IMR-90 (cell line): Measurements from ENCODE around the gene SIPA1L3. TPM values are rescaled to one million over a fixed set of nuclear protein-coding genes. Genes with fewer than 3 reads are reported as not detected.

Source experiments
- ATAC-seq: fragments of 200-7000 bp; cut with Tn5 transposase; 2 replicates; pipeline ENCODE4 v1.9.1; 2020; ENCODE audit warnings: low read depth, mild to moderate bottlenecking, moderate library complexity
- BruUV-seq: library from RNA; stranded (reverse); fragments of 400-500 nt; replicated peaks from 2 replicates; lab custom pipeline; 2021; lab: Mats Ljungman, UMichigan
- CTCF ChIA-PET: fragments of 300-600 bp; formaldehyde crosslinking; extraction: SDS; loops from one replicate; lab custom pipeline; 2021; ENCODE audit warnings: antibody characterized with exemption; lab: Yijun Ruan, JAX
- POLR2A ChIA-PET: fragments of 300-600 bp; sonication (Branson Sonifier 250); formaldehyde crosslinking; loops from one replicate; lab custom pipeline; 2022; ENCODE audit warnings: antibody characterized with exemption; ENCODE audit not compliant: unreplicated experiment; lab: Charles Lee
- DNase-seq: peaks from one replicate; pipeline ENCODE4 v3.0.0; 2013
- H2AFZ ChIP-seq: replicated peaks from 2 replicates; pipeline ENCODE3; 2013; ENCODE audit warnings: low read length, mild to moderate bottlenecking; ENCODE audit not compliant: poor library complexity
- H2AK5ac ChIP-seq: 2 replicates; pipeline ENCODE4 v1.6.1; 2013; ENCODE audit warnings: low read depth, low read length, inconsistent platforms
- H2AK9ac ChIP-seq: replicated peaks from 2 replicates; pipeline ENCODE3; 2013; ENCODE audit warnings: mild to moderate bottlenecking, low read depth, low read length, moderate library complexity; ENCODE audit not compliant: poor library complexity
- H2BK120ac ChIP-seq: 2 replicates; pipeline ENCODE4 v1.6.1; 2013; ENCODE audit warnings: low read depth, low read length, inconsistent platforms
- H2BK15ac ChIP-seq: 3 replicates; pipeline ENCODE4 v1.6.1; 2013; ENCODE audit warnings: low read depth, low read length, inconsistent platforms
- H2BK20ac ChIP-seq: 2 replicates; pipeline ENCODE4 v1.6.1; 2013; ENCODE audit warnings: low read depth, mild to moderate bottlenecking, inconsistent platforms, low read length, moderate library complexity
- H2BK5ac ChIP-seq: 2 replicates; pipeline ENCODE4 v1.6.1; 2013; ENCODE audit warnings: mild to moderate bottlenecking, low read depth, low read length, inconsistent platforms; ENCODE audit not compliant: poor library complexity, severe bottlenecking
- H3K14ac ChIP-seq: replicated peaks from 2 replicates; pipeline ENCODE4 v1.6.1; 2013; ENCODE audit warnings: low read depth, low read length, inconsistent platforms
- H3K18ac ChIP-seq: 2 replicates; pipeline ENCODE4 v1.6.1; 2013; ENCODE audit warnings: low read depth, low read length, control low read depth
- H3K23ac ChIP-seq: 2 replicates; pipeline ENCODE4 v1.6.1; 2013; ENCODE audit warnings: low read depth, low read length, inconsistent platforms
- H3K27ac ChIP-seq: 2 replicates; pipeline ENCODE4 v1.5.1; 2013; ENCODE audit warnings: mild to moderate bottlenecking, control low read depth, low read length; ENCODE audit not compliant: insufficient read depth
- H3K27me3 ChIP-seq: 2 replicates; pipeline ENCODE4 v1.6.1; 2013; ENCODE audit warnings: low read length; ENCODE audit not compliant: control insufficient read depth, insufficient read depth
- H3K36me3 ChIP-seq: 2 replicates; pipeline ENCODE4 v1.6.1; 2013; ENCODE audit warnings: low read length, mixed read lengths; ENCODE audit not compliant: control insufficient read depth, insufficient read depth
- H3K4ac ChIP-seq: 2 replicates; pipeline ENCODE4 v1.6.1; 2013; ENCODE audit warnings: low read depth, low read length, inconsistent platforms
- H3K4me1 ChIP-seq: 2 replicates; pipeline ENCODE4 v1.6.1; 2013; ENCODE audit warnings: low read length, mixed read lengths; ENCODE audit not compliant: control insufficient read depth, insufficient read depth
- H3K4me2 ChIP-seq: 2 replicates; pipeline ENCODE4 v1.6.1; 2013; ENCODE audit warnings: low read depth, mild to moderate bottlenecking, control low read depth, low read length, moderate library complexity
- H3K4me3 ChIP-seq: 2 replicates; pipeline ENCODE4 v1.5.1; 2013; ENCODE audit warnings: low read depth, mild to moderate bottlenecking, control low read depth, low read length, moderate library complexity; ENCODE audit not compliant: insufficient read depth
- H3K56ac ChIP-seq: 2 replicates; pipeline ENCODE4 v1.6.1; 2013; ENCODE audit warnings: low read length, inconsistent platforms; ENCODE audit not compliant: insufficient read depth; ENCODE audit errors: extremely low read depth
- H3K79me1 ChIP-seq, 2 experiments: 2 replicates each; pipeline ENCODE4 v1.6.1; 2013; ENCODE audit warnings: low read length in 2 of 2, inconsistent platforms in 1 of 2, low read depth in 1 of 2
- H3K9ac ChIP-seq: 2 replicates; pipeline ENCODE4 v1.6.1; 2013; ENCODE audit warnings: low read depth, low read length, control low read depth
- H3K9me1 ChIP-seq: 2 replicates; pipeline ENCODE4 v1.6.1; 2013; ENCODE audit warnings: low read length, inconsistent platforms; ENCODE audit not compliant: insufficient read depth
- H3K9me3 ChIP-seq: 2 replicates; pipeline ENCODE4 v1.6.1; 2013; ENCODE audit warnings: low read length; ENCODE audit not compliant: control insufficient read depth, insufficient read depth
- H4K20me1 ChIP-seq: 2 replicates; pipeline ENCODE4 v1.6.1; 2013; ENCODE audit warnings: low read length, inconsistent platforms; ENCODE audit not compliant: insufficient read depth
- H4K5ac ChIP-seq: 2 replicates; pipeline ENCODE4 v1.6.1; 2013; ENCODE audit warnings: mild to moderate bottlenecking, low read depth, low read length, control low read depth
- H4K8ac ChIP-seq, 2 experiments: 2 replicates each; pipeline ENCODE4 v1.6.1; 2013; ENCODE audit warnings: low read depth in 2 of 2, low read length in 2 of 2, control low read depth in 1 of 2, inconsistent platforms in 1 of 2
- H4K91ac ChIP-seq: 2 replicates; pipeline ENCODE4 v1.6.1; 2013; ENCODE audit warnings: low read depth, low read length, inconsistent platforms; ENCODE audit not compliant: insufficient read depth
- BHLHE40 ChIP-seq: fragments of 150-350 bp; IDR thresholded peaks from 2 replicates; pipeline ENCODE4 v1.6.1; 2016; ENCODE audit warnings: mild to moderate bottlenecking, low read depth, low read length
- CEBPB ChIP-seq: IDR thresholded peaks from 2 replicates; pipeline ENCODE4 v1.6.1; 2012; ENCODE audit warnings: low read depth, low read length, improper control_type of control experiment
- CHD1 ChIP-seq: IDR thresholded peaks from 2 replicates; pipeline ENCODE4 v1.6.1; 2012; ENCODE audit warnings: low read depth, low read length, improper control_type of control experiment
- FOS ChIP-seq: fragments of 150-350 bp; IDR thresholded peaks from 2 replicates; pipeline ENCODE4 v1.6.1; 2016; ENCODE audit warnings: low read depth, low read length
- MXI1 ChIP-seq: IDR thresholded peaks from 2 replicates; pipeline ENCODE4 v1.6.1; 2012; ENCODE audit warnings: low read depth, mild to moderate bottlenecking, low read length, moderate library complexity, borderline replicate concordance
- NFE2L2 ChIP-seq: fragments of 150-350 bp; IDR thresholded peaks from 2 replicates; pipeline ENCODE4 v1.6.1; 2016; ENCODE audit warnings: low read depth, mild to moderate bottlenecking, low read length
- RAD21 ChIP-seq: IDR thresholded peaks from 2 replicates; pipeline ENCODE4 v1.6.1; 2012; ENCODE audit warnings: low read length, improper control_type of control experiment
- RCOR1 ChIP-seq: IDR thresholded peaks from 2 replicates; pipeline ENCODE4 v1.6.1; 2012; ENCODE audit warnings: mild to moderate bottlenecking, low read length, improper control_type of control experiment; ENCODE audit not compliant: insufficient replicate concordance
- RFX5 ChIP-seq: IDR thresholded peaks from 2 replicates; pipeline ENCODE4 v1.8.0; 2012; ENCODE audit warnings: low read depth, mild to moderate bottlenecking, low read length, moderate library complexity
- WGBS, 2 experiments: methylation state at CpG; one replicate each; pipeline versions ENCODE4 v1.1.5 to v1.1.7; 2013; ENCODE audit warnings: missing lambda C conversion rate in 2 of 2; ENCODE audit not compliant: insufficient read length in 1 of 2; ENCODE audit errors: extremely low coverage in 2 of 2; 5-methylcytosine and 5-hydroxymethylcytosine counted together
- dilution Hi-C: fragments of 300-500 bp; cut with HindIII; formaldehyde crosslinking; loops from one replicate; pipeline ENCODE4 v1.14.3; 2018; ENCODE audit warnings: low sequenced_read_pairs; ENCODE audit not compliant: unreplicated experiment
- in situ Hi-C: fragments of 300-500 bp; cut with MboI; formaldehyde crosslinking; loops from 3 replicates; pipeline ENCODE4 v1.14.3; 2019; ENCODE audit warnings: low sequenced_read_pairs, inconsistent platforms, mixed read lengths
- intact Hi-C: fragments of 100-400 bp; cut with micrococcal nuclease; formaldehyde crosslinking; loops from 2 replicates; pipeline ENCODE4 v1.10.0; 2022
- polyA plus RNA-seq, 3 experiments: library from polyadenylated mRNA; depleted of rRNA; stranded (reverse); fragments of >200 nt; gene quantifications; 2 replicates each; pipeline ENCODE4 v1.2.3, GENCODE V29; 2012; ENCODE audit warnings: low replicate concordance in 1 of 3
- total RNA-seq: library from RNA; depleted of rRNA; stranded (reverse); fragments of >200 nt; gene quantifications from 2 replicates; pipeline ENCODE4 v1.2.3, GENCODE V29; 2012
- TF ChIP-seq, protein P1 (sequence below): fragments of 150-350 bp; IDR thresholded peaks from 2 replicates; pipeline ENCODE4 v1.6.1; 2017; ENCODE audit warnings: mild to moderate bottlenecking, antibody characterized with exemption, low read length, low read depth
- TF ChIP-seq, protein P2 (sequence below): conservative IDR thresholded peaks from 2 replicates; pipeline ENCODE4 v1.5.1; 2012; ENCODE audit warnings: mild to moderate bottlenecking, low read depth, low read length, improper control_type of control experiment
- TF ChIP-seq, protein P3 (sequence below): fragments of 150-350 bp; IDR thresholded peaks from 2 replicates; pipeline ENCODE4 v1.6.1; 2016; ENCODE audit warnings: low read depth, mild to moderate bottlenecking, low read length, moderate library complexity, borderline replicate concordance

SIPA1L3 gene
- total and polyA plus RNA-seq, 2 of the 4 experiments (the other 2 are of a cell fraction): 4.1 to 9.4 TPM

DNA sequence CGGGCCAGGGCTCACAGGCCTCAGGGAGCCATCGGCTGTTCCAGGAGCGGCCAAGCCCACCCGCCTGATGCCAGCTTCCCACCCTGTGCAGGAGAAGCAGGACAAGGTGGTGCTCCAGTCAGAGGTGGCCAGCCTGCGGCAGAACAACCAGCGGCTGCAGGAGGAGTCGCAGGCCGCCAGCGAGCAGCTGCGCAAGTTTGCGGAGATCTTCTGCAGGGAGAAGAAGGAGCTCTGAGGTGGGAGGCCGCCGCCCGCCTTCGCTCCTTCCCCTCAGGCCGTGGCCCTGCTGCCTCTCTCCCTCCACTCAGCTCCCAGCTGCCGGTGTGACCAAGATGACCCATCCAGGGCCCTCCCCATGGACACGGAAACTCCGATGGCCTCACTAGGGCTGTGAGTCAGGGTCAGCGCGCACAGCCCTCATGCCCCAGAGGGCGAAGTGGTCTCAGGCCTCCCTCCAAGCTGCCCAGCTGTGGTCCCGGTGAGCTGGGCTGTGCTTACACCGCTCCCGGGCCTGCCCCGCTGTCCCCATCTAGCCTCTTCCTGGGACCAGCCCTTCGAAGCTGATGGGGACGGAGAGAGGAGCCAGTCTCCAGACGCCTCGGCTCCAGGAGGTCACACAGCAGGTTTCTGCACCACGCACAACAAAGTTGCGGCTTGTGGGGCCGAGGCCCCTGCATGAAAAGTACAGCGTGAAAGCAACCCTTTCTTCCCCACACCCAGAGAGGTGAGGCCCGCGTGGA is 299.2 kb downstream of the SIPA1L3 start:
- Histone ChIP-seq H3K4ac (no peak overlapping the region), H3K56ac (no peak overlapping the region), H4K91ac (no peak overlapping the region), H2AK5ac (no peak overlapping the region), H3K27me3 (no peaks in the 10 kb centered on the region), H4K20me1 (peaks cover 11% of the 10 kb centered on the region), H2BK20ac (no peak overlapping the region), H3K18ac (no peak overlapping the region), H4K5ac (no peak overlapping the region), H2BK120ac (no peak overlapping the region), H3K4me3 (no peak overlapping the region), H3K4me1 (peaks cover 13% of the 10 kb centered on the region), H3K14ac (no peak overlapping the region), H3K9ac (no peak overlapping the region), H2AFZ (no peak overlapping the region), H3K9me3 (no peaks in the 10 kb centered on the region), H2AK9ac (no peak overlapping the region), H3K79me1 (no peaks in the 10 kb centered on the region), H3K23ac (no peak overlapping the region), H2BK5ac (no peak overlapping the region), H3K27ac (no peak overlapping the region), H2BK15ac (no peak overlapping the region), H3K36me3 (peaks cover 17% of the 10 kb centered on the region), H4K8ac (no peak overlapping the region), H3K4me2 (no peak overlapping the region), H3K9me1 (no peaks in the 10 kb centered on the region)
- BruUV-seq: TSS peak; percentile 71
- intact Hi-C loops: no loop called here
- no peak for TF ChIP-seq CEBPB
- no peak for TF ChIP-seq CHD1
- TF ChIP-seq, protein P1, sequence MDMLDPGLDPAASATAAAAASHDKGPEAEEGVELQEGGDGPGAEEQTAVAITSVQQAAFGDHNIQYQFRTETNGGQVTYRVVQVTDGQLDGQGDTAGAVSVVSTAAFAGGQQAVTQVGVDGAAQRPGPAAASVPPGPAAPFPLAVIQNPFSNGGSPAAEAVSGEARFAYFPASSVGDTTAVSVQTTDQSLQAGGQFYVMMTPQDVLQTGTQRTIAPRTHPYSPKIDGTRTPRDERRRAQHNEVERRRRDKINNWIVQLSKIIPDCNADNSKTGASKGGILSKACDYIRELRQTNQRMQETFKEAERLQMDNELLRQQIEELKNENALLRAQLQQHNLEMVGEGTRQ: no peak
- TF ChIP-seq, protein P2, sequence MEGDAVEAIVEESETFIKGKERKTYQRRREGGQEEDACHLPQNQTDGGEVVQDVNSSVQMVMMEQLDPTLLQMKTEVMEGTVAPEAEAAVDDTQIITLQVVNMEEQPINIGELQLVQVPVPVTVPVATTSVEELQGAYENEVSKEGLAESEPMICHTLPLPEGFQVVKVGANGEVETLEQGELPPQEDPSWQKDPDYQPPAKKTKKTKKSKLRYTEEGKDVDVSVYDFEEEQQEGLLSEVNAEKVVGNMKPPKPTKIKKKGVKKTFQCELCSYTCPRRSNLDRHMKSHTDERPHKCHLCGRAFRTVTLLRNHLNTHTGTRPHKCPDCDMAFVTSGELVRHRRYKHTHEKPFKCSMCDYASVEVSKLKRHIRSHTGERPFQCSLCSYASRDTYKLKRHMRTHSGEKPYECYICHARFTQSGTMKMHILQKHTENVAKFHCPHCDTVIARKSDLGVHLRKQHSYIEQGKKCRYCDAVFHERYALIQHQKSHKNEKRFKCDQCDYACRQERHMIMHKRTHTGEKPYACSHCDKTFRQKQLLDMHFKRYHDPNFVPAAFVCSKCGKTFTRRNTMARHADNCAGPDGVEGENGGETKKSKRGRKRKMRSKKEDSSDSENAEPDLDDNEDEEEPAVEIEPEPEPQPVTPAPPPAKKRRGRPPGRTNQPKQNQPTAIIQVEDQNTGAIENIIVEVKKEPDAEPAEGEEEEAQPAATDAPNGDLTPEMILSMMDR: no peak
- TF ChIP-seq RAD21: no peak
- TF ChIP-seq BHLHE40: no peak
- no peak for TF ChIP-seq RFX5
- TF ChIP-seq RCOR1: no peak
- TF ChIP-seq, protein P3, sequence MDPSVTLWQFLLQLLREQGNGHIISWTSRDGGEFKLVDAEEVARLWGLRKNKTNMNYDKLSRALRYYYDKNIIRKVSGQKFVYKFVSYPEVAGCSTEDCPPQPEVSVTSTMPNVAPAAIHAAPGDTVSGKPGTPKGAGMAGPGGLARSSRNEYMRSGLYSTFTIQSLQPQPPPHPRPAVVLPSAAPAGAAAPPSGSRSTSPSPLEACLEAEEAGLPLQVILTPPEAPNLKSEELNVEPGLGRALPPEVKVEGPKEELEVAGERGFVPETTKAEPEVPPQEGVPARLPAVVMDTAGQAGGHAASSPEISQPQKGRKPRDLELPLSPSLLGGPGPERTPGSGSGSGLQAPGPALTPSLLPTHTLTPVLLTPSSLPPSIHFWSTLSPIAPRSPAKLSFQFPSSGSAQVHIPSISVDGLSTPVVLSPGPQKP: no peak
- TF ChIP-seq NFE2L2: no peak
- TF ChIP-seq MXI1: no peak
- TF ChIP-seq FOS: no peak
- ChIA-PET POLR2A (no interaction called here), CTCF (no interaction called here)
- ATAC-seq (no peak), DNase-seq (no peak)
- dilution Hi-C loops: no loop called here
- 92% methylated on average over 8 of the region's 36 CpGs; no CpG with 5 or more reads in 1 of the 2 experiments for WGBS, 2 experiments
- in situ Hi-C loops: no loop called here
